ENCODE measurements around the gene PLEKHA6. TPM values are rescaled to one million over a fixed set of nuclear protein-coding genes. Genes with fewer than 3 reads are reported as not detected.

Gene PLEKHA6
- total RNA-seq, 4 donors from 2014 or later = 3.7 to 15.4 (median 12.8) TPM

GRCh38 chr1:204366759-204367158 is 7.0 kb upstream of the PLEKHA6 start:
- H3K4me1 ChIP-seq = peaks cover 25% of the 10 kb centered on the region
- no peaks in the 10 kb centered on the region for H3K27me3 ChIP-seq
- 83% methylated on average over 7 of the region's 7 CpGs for WGBS
- DNase-seq (ENCODE audit: low spot score in 2 of 2) = no peak
- TF ChIP-seq CTCF (IDR thresholded peaks at IDR 0.05) (no peak), EP300 (IDR thresholded peaks at IDR 0.05) (no peak), POLR2A (IDR thresholded peaks at IDR 0.05) (no peak), POLR2AphosphoS5 (IDR thresholded peaks at IDR 0.05) (no peak)
- H3K9me3 ChIP-seq = no peaks in the 10 kb centered on the region
- H3K36me3 ChIP-seq = no peaks in the 10 kb centered on the region
- H3K4me3 ChIP-seq = no peak overlapping the region
- H3K27ac ChIP-seq = no peak overlapping the region

- TF ChIP-seq POLR2AphosphoS5 (IDR thresholded peaks at IDR 0.05) (peak in 1 of 3 donors; percentile 15), CTCF (IDR thresholded peaks at IDR 0.05) (peak; percentile 96), EP300 (IDR thresholded peaks at IDR 0.05) (no peak), POLR2A (IDR thresholded peaks at IDR 0.05) (no peak)
- H3K9me3 ChIP-seq = no peaks in the 10 kb centered on the region
- WGBS = 2% methylated on average over 9 of the region's 27 CpGs
- H3K4me3 ChIP-seq = peak overlapping the region; percentile 37
- peak in 1 of 2 donors; percentile 78 for DNase-seq (ENCODE audit: low spot score in 2 of 2)
- peaks cover 9% of the 10 kb centered on the region for H3K27me3 ChIP-seq
- no peaks in the 10 kb centered on the region for H3K36me3 ChIP-seq
- no peak overlapping the region for H3K27ac ChIP-seq
- peaks cover 36% of the 10 kb centered on the region for H3K4me1 ChIP-seq
Measured at GRCh38 chr1:204363335-204364114, 3.8 kb upstream of the PLEKHA6 start.

GRCh38 chr1:204362984-204363334 is 3.2 kb upstream of the PLEKHA6 start:
- WGBS = 51% methylated on average over 9 of the region's 11 CpGs

GRCh38 chr1:204361781-204362180 is 2.1 kb upstream of the PLEKHA6 start:
- H3K27me3 ChIP-seq = peaks cover 9% of the 10 kb centered on the region
- H3K36me3 ChIP-seq = no peaks in the 10 kb centered on the region
- TF ChIP-seq EP300 (IDR thresholded peaks at IDR 0.05) (no peak), POLR2A (IDR thresholded peaks at IDR 0.05) (no peak), CTCF (IDR thresholded peaks at IDR 0.05) (no peak), POLR2AphosphoS5 (IDR thresholded peaks at IDR 0.05) (no peak)
- no peaks in the 10 kb centered on the region for H3K9me3 ChIP-seq
- no peak overlapping the region for H3K27ac ChIP-seq
- peaks cover 28% of the 10 kb centered on the region for H3K4me1 ChIP-seq
- 80% methylated on average over 9 of the region's 10 CpGs for WGBS
- H3K4me3 ChIP-seq = no peak overlapping the region
- DNase-seq (ENCODE audit: low spot score in 2 of 2) = no peak

More at GRCh38 chr1:204362984-204363334, 3.2 kb upstream of the PLEKHA6 start:
- Histone ChIP-seq H3K4me1 (peaks cover 36% of the 10 kb centered on the region), H3K9me3 (no peaks in the 10 kb centered on the region), H3K4me3 (peak overlapping the region; percentile 37), H3K36me3 (no peaks in the 10 kb centered on the region), H3K27me3 (peaks cover 9% of the 10 kb centered on the region), H3K27ac (no peak overlapping the region)
- no peak for TF ChIP-seq POLR2AphosphoS5 (IDR thresholded peaks at IDR 0.05)
- no peak for TF ChIP-seq POLR2A (IDR thresholded peaks at IDR 0.05)
- TF ChIP-seq CTCF (IDR thresholded peaks at IDR 0.05) = no peak
- TF ChIP-seq EP300 (IDR thresholded peaks at IDR 0.05) = no peak
- no peak for DNase-seq (ENCODE audit: low spot score in 2 of 2)

GRCh38 chr1:204361341-204361771 is 1.6 kb upstream of the PLEKHA6 start:
- Histone ChIP-seq H3K4me3 (no peak overlapping the region), H3K27ac (no peak overlapping the region), H3K4me1 (peaks cover 28% of the 10 kb centered on the region), H3K9me3 (no peaks in the 10 kb centered on the region), H3K36me3 (no peaks in the 10 kb centered on the region), H3K27me3 (peaks cover 9% of the 10 kb centered on the region)
- WGBS = no CpG with 5 or more reads among the region's 2 CpGs
- no peak for TF ChIP-seq EP300 (IDR thresholded peaks at IDR 0.05)
- no peak for TF ChIP-seq POLR2AphosphoS5 (IDR thresholded peaks at IDR 0.05)
- TF ChIP-seq CTCF (IDR thresholded peaks at IDR 0.05) = no peak
- TF ChIP-seq POLR2A (IDR thresholded peaks at IDR 0.05) = no peak
- DNase-seq (ENCODE audit: low spot score in 2 of 2) = no peak
